Stomach (tissue), 4 donors: ENCODE measurements around the gene C5orf47.
A peak's percentile ranks its signal among the peaks of the same experiment; 100 is the strongest.

Experiments
- CTCF ChIP-seq, 7 experiments: fragments of 450-650 bp in 4 of 7; fragments of 200-600 bp in 3 of 7; sonication (generic) in 3 of 7; IDR thresholded peaks; one replicate each; pipeline ENCODE4 v1.5.1; 2016 to 2019; ENCODE audit warnings: antibody characterized with exemption in 7 of 7, control low read depth in 2 of 7, mild to moderate bottlenecking in 1 of 7
- POLR2A ChIP-seq, 4 donors: fragments of 450-650 bp; IDR thresholded peaks; one replicate each; pipeline ENCODE4 v1.6.1; 2016; ENCODE audit warnings: antibody characterized with exemption in 4 of 4, control low read depth in 2 of 4, mild to moderate bottlenecking in 1 of 4, moderate library complexity in 1 of 4

- peak in 5 of 7 experiments; percentile 10 to 58 (median 28) for TF ChIP-seq CTCF (IDR thresholded peaks at IDR 0.05)
- TF ChIP-seq POLR2A (IDR thresholded peaks at IDR 0.05), result no peak
Measured at GRCh38 chr5:174045470-174046025, 56.6 kb downstream of the C5orf47 start, which contains the start of gene NSG2.
